DND-41 (cell line): ENCODE data around the gene ULK2.

ENCODE experiments used
- EZH2 ChIP-seq: IDR thresholded peaks from 3 replicates; pipeline ENCODE4 v1.6.1; 2012; ENCODE audit warnings: borderline replicate concordance, low read depth, mild to moderate bottlenecking, moderate library complexity, low read length, inconsistent platforms; ENCODE audit not compliant: severe bottlenecking
- TF ChIP-seq, protein P1 (sequence below): IDR thresholded peaks from 2 replicates; pipeline ENCODE4 v1.5.1; 2012; ENCODE audit warnings: borderline replicate concordance, low read length, moderate library complexity, mild to moderate bottlenecking; ENCODE audit not compliant: poor library complexity, severe bottlenecking; ENCODE audit errors: extremely low read depth

DNA sequence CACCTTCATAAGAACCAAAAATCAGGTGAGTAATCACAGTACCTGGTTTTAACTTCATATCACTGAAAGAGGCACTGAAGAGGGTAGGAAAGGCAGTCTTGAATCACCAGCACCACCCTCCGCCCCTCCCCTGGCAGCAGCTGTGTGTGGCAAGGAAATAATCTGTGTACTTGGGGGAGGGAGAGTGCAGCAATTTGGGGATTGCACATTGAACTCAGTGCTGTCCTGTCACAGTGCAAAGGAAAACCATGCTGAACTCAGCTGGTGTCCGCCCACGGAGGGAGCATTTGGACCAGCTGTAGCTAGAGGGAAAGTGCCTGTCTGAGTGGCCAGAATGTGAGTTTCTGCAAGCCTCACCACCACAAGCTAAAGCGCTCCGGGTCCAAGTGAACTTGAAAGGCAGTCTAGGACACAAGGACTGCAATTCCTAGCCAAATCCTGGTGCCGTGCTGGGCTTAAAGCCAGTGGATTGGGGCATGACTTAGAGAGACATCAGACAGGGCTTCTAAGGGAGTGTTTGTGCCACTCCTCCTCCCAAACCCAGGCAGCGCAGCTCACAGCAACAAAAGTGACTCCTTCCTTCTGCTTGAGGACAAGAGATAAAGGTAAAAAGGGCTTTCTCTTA lies 79.9 kb downstream of the ULK2 start:
- TF ChIP-seq, protein P1, sequence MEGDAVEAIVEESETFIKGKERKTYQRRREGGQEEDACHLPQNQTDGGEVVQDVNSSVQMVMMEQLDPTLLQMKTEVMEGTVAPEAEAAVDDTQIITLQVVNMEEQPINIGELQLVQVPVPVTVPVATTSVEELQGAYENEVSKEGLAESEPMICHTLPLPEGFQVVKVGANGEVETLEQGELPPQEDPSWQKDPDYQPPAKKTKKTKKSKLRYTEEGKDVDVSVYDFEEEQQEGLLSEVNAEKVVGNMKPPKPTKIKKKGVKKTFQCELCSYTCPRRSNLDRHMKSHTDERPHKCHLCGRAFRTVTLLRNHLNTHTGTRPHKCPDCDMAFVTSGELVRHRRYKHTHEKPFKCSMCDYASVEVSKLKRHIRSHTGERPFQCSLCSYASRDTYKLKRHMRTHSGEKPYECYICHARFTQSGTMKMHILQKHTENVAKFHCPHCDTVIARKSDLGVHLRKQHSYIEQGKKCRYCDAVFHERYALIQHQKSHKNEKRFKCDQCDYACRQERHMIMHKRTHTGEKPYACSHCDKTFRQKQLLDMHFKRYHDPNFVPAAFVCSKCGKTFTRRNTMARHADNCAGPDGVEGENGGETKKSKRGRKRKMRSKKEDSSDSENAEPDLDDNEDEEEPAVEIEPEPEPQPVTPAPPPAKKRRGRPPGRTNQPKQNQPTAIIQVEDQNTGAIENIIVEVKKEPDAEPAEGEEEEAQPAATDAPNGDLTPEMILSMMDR: no peak
- no peak for TF ChIP-seq EZH2
